GM21717 (cell line): ENCODE measurements around the gene MFRP.

Source experiments
- ATAC-seq: cut with Tn5 transposase; IDR thresholded peaks from one replicate; pipeline ENCODE4 v1.9.1; 2021; ENCODE audit warnings: mild to moderate bottlenecking, moderate library complexity; ENCODE audit not compliant: unreplicated experiment

MFRP gene

GRCh38 chr11:119298726-119299125, 47.8 kb downstream of the MFRP start:
- no peak for ATAC-seq

GRCh38 chr11:119297938-119298337, 48.6 kb downstream of the MFRP start:
- no peak for ATAC-seq

- no peak for ATAC-seq
Measured at GRCh38 chr11:119295178-119295577, 51.3 kb downstream of the MFRP start.

GRCh38 chr11:119293461-119293860, 53.0 kb downstream of the MFRP start:
- ATAC-seq, result no peak

GRCh38 chr11:119290894-119291497, 55.5 kb downstream of the MFRP start:
- no peak for ATAC-seq
